COR-L47 (cell line): Measurements from ENCODE around the gene LRRC37A2.
"Not testable (repeated sequence)": the region's sequence is repeated elsewhere in the genome, so short reads cannot be mapped to it uniquely, and the experiment has no call there.

Experiments used
- DNase-seq: peaks from one replicate; lab custom pipeline; 2025; lab: John Stamatoyannopoulos, UW

Gene LRRC37A2

DNA sequence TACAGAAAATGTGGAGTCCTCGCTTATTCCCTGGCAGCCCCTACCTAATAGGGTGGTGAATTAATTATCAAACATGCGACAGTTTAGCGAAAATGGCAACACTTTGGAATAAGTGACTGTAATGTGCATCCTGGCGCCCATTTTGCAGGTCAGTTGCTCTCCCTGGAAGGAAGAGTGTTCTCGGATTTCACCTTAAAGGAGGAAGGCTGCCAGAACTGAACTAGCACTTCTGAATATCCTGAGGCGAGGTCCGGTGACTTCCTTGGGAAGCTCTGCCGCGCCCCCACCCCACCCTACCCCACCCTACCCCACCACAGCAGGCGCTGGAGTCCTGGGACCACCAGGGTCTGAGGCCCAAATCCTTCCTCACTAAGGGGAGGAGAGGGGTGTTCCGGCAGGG is at the start of gene LRRC37A2:
LRRC37A2 (plus strand) TSS at position 301 of the 400 bp plus-strand sequence. CDS start 245 bp downstream, outside the sequence.
- DNase-seq, result not testable (repeated sequence)

DNA sequence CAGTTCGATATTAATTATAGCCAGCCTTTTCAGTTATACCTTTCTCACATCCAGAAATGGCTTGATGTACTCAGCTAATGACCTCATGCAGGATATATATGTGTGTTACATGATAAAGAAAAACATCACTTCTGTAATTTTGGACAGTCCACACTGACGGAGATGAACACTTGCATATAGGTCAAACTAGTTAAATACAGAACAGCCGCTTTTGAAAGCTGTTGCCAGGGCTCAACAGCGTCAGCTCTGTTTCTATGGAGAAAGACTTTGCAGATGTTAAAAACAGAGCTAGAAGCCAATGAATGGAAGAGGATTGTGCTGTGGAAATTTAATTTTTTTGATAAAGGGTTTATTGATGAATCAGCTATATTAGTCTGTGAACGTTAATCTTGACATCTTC is 44.6 kb upstream of the LRRC37A2 start:
- DNase-seq, result not testable (repeated sequence)

DNA sequence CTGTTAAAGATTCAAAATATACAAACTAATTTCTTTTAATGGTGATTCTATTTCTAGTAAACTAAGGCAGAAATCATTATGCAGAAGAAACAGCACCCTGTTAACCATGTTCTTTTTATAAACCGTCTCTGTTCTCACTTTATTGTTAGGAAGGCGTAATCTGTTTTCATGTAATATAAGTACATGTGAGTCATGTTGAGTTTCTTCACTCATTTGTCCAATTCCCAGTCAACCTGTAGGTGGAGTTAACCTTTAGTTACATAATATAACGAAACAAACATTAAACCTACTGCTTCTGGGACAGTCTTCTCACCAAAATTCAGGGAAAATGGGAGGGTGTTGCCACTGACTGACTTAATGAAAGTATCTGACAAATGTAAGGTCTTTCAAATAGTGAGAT is 37.8 kb upstream of the LRRC37A2 start:
- DNase-seq, result not testable (repeated sequence)

DNA sequence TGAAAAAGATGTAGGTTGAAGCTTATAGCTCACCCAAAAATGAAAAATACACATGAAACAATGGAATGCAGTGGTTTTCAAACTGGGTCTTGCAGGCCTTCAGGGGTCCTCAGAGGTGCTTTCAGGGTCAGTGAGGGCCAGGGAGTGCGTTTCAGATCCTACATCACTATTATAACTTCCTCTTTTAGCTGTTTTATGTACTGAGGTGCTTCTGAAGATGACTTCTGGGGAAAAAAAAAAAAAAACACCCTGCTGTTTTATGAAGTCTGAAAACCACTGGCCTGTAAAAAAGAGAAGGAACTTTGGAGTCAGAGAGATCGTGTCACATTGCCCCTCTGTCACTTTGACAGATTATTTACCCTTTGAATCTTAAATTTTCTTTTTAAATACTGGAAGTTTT is 36.7 kb upstream of the LRRC37A2 start:
- not testable (repeated sequence) for DNase-seq

DNA sequence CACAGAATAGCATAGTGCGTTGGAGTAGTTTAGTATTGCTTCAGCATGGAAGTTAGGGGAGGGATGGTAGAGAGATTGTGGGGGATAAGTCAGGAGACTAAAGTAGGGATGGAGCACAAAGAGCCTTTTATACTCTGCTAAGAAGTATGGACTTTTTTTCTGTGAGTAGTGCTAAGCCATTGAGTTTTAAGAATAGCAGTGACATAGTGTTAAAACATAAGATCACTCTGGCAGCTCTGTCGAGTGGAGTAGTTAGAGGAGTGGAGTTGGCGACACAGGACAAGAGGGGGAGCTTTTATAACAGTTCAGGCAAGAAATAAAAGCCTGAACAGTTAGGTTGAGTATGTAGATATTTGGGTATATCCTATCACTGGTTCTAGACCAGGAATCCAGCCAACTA is 33.4 kb upstream of the LRRC37A2 start:
- not testable (repeated sequence) for DNase-seq

DNA sequence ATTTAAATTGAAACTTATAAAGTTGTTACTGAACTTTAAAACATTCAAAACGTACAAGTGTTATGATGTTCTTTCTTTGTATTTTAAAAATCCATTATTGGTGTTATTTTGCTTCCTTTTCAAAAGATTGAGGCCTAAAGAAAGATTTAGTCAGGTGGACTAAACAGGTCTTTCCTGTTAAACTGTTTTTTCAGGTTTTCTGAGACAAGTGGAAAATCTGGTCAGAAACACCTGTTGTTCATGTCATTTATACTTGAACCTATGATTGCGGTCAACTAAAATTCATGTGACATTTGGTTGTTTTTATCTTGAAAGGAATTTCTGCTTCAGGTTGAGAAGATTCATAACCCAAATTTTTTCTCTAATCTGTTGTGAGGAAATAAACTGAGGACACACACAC is 31.0 kb upstream of the LRRC37A2 start:
- not testable (repeated sequence) for DNase-seq

DNA sequence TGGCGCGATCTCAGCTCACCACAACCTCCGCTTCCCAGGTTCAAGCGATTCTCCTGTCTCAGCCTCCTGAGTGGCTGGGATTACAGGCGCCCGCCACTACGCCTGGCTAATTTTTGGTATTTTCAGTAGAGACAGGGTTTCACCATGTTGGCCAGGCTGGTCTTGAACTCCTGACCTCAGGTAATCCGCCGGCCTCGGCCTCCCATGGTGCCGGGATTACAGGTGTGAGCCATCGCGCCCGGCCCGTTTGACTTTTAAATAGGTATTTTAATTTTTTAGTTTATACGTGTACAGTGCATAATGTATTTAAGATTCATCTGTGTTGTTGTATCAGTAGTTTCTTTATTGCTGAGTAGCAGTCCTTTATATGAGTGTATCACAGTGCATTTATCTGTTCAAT is 20.2 kb upstream of the LRRC37A2 start:
- DNase-seq, result not testable (repeated sequence)

DNA sequence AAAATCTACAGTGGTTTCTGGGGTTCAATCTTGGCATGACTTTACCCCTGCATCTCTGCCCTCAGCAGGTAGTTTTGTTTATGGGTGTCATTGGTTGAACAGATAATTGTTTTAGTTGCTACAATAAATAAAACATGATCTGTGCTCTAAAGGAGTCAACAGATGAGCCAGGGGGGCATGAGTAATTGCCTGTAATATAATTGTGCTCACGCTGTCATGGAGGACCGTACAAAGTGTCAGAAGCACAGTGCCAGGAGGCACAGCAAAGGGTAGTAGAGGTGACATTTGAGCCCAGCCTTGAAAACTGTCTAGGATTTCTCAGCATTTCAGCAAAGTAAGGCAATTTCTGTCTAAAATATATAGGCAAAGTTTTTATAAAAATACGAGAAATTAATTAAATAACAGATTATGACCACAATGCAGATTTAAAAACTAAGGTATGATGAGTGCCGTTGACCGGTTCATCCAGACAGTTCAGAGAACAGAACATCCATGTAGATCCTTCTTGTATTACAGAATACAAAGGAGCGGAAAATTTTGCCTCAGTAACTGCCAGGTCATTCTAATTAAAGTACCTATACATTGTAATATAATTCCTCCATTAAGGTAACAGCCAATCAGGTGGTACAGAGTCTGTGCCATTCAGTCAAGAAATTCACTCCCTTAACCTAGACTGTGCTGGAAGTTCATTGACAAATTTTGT is 12.7 kb upstream of the LRRC37A2 start:
- not testable (repeated sequence) for DNase-seq

DNA sequence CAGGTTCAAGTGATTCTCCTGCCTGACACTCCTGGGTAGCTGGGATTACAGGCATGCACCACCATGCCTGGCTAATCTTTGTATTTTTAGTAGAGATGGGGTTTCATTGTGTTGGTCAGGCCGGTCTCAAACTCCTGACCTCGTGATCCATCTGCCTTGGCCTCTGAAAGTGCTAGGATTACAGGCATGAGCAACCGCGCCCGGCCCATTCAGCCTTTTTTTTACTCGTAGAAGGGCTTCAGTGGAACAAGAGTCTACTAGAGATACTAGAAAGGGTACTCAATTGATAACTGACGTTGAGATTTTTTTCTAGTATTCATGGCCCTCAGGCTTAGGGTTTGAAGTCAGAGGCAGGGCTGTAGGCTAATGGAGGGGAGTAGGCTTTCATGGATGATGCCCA is 6.4 kb upstream of the LRRC37A2 start:
- DNase-seq, result not testable (repeated sequence)

DNA sequence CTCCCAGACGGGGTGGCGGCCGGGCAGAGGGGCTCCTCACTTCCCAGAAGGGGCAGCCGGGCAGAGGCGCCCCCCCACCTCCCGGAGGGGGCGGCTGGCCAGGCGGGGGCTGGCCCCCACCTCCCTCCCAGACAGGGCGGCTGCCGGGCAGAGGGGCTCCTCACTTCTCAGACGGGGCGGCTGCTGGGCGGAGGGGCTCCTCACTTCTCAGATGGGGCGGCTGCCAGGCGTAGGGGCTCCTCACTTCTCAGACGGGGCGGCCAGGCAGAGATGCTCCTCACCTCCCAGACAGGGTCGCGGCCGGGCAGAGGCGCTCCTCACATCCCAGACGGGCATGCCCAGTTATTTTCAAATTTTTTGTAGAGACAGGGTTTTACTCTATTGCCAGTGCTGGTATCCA is 22.4 kb downstream of the LRRC37A2 start:
- not testable (repeated sequence) for DNase-seq

DNA sequence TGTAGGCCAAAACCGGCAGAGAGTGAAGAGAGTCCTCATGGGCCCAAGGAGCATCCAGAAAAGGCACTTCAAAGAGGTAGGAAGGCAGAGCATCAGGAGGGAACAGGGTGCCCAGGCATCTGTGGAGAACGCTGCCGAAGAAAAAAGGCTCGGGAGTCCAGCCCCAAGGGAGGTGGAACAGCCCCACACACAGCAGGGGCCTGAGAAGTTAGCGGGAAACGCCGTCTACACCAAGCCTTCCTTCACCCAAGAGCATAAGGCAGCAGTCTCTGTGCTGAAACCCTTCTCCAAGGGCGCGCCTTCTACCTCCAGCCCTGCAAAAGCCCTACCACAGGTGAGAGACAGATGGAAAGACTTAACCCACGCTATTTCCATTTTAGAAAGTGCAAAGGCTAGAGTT is 36.3 kb downstream of the LRRC37A2 start:
- not testable (repeated sequence) for DNase-seq

DNA sequence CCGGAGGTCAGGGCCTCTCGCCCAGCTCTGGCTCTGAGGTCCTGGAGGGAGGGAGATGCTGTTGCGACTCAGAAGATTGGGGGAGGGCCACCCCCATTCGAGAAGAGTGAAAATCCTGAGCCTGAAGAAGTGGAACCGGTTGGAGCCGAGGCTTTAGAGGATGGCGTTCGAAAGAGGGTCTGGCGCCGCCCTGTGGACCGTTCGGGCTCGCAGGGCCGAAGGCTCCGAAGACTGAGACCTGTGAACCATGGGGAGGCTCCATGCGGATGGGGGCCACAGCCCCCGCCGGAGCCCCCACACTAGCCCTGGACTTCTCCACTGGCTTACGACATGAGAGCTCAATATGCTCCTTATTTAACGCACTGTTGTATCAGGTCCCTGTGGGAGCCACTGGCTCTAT is 46.9 kb downstream of the LRRC37A2 start:
- not testable (repeated sequence) for DNase-seq

DNA sequence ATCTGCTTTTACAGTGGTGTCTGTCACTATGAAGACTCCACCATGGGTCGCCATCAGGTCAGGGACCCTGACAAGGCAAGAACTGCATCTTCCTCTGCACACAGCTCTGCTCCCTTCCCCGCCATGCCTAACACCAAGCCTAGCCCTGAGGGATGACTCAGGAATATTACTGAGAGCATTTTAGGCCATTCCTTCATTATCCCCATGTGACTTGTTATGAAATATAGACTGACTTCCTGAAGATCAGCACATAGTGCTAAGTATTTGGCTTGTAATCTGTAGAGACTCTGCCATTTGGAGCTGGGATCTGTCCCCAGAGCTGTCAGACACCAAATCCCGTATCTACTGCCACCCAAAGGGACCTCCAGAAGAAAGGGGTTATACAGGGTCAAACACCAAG is 47.8 kb downstream of the LRRC37A2 start:
- not testable (repeated sequence) for DNase-seq

DNA sequence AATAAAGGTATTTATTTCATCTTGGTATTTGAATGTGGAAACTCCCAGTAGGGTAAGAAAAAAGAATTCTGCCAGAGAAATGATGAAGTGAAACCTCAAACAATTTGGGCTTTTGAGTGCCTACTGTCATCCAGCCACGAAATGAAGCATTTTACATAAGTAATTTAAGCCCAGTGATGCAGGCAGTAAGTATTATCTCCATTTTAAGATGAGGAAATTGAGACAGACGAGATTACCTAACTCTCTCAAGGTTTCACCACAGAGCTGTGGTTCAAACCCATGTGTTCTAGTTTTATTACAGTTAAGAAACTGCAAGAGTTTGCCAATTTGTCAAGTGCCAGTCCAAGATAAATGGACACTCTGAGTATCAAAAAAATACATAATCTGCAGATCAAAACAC is 54.0 kb downstream of the LRRC37A2 start:
- DNase-seq, result not testable (repeated sequence)

DNA sequence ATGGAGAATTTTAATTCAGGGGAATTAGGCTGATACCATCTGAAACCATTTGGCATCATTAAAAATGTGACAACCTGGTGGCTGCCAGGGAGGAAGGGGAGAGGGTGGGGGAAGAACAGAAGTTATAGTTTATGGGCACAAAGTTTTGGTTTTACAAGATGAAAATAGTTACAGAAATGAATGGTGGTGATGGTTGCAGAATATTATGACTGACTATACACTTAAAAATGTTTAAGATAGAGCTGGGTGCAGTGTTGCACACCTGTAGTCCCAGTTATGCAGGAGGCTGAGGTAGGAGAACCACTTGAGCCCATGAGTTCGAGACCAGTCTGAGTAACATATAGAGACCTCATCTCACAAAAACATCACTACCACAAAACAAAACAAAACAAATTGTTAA is 54.7 kb downstream of the LRRC37A2 start:
- DNase-seq, result not testable (repeated sequence)

DNA sequence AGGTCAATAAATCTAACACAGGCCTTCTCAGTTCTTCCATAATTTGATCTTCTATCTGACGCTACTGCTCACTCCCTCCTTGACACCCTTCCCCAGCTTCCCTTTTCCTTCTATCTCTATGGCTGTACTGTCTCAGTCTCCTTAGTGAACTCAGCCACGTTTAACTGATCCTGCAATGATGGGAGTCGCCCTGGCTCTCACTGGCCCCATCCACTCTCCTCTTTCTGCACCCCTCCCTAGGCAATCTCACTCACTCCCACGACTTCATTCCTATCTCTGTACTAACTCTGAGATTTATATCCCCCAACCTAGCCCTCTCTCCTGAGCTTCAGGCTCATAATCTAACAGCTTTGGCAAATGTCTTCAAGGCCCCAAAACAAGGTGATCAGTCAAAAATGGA is 59.5 kb downstream of the LRRC37A2 start:
- DNase-seq, result not testable (repeated sequence)

DNA sequence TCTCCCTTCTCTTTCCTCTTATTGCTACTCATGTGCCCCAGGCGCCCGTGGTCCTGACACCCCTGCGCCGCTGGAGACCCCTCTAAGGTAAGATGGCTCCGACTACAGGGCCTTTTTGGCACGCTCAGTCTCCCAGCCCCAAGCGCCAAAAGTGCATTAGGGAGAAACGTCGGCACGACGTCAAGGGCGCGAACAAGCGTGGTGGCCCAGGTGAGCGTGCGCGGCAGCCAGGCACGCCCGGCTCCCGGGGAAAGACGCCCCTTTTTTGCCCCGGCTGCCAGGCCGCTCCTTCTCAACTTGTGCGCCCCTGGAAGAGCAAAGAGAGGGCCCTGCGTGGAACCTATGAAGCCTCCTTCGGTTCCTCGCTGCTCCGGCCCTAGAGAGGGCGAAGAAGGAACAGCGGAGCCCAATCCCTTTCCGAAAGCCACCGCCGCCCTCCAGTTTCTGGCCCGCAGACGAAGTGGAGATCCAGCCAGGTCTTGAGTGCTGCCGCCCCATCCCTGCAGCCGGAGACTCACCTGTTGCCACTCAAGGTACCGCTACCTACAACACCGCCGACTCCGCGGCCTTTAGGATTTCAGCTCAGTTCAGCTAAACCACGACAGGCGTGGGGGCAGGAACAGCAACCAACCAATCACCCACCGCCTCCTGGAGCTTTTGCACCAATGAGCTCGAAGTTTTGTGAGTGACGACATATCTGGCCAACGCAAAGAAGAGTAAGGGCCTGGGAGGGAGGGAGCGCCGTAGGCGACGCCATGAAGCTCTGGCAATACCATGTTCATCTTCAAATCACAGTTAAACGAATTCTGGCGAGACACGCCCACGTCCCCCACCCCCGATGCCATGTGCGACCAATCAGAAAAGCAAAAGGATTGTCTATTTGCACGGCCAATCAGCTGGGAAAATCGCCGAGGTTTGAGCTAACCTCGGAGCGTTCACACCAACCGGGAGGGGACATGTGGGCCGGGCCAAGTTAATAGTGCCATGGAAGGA is 67.1 kb downstream of the LRRC37A2 start, which contains the start of gene ARL17A:
ARL17A (minus strand) TSS at position 609 of the 993 bp plus-strand sequence. CDS start 3,369 bp downstream, outside the sequence.
- not testable (repeated sequence) for DNase-seq

DNA sequence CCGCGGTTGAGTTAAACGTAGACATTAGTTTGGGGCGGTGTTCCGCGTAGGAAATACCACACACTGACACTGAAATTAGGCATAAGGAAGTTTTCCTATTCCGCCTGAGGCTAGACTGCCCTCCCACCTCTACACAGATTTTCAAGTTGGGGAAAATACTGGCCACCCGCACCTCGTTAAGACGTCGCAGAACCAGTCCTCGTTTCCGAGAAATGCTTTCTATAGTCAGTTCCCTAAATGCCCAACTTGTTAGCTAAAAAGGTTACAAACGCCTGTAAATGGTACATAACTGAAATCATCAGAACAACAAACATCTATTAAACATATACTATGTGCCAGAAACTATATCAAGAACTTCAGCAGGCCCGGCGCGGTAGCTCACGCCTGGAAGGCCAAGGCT is 67.8 kb downstream of the LRRC37A2 start:
- not testable (repeated sequence) for DNase-seq

DNA sequence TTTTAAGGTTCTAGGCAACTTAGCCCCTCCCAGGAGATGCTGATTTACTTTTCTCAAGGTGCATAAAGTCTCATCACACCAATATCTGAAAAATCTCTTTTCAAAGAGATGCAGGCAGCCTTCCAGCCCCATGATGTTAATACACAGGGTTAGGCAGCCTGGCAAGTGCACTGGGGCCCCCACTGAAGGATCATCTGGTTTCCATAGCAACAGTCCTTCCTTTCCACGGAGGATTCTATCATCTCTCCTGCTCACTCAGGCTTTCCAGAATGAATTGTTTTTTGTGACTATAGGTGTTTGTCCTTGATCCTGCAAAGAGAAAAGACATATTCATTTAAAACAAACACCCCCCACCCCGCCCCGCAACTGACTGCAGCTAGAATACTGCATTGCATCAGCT is 73.2 kb downstream of the LRRC37A2 start:
- not testable (repeated sequence) for DNase-seq

DNA sequence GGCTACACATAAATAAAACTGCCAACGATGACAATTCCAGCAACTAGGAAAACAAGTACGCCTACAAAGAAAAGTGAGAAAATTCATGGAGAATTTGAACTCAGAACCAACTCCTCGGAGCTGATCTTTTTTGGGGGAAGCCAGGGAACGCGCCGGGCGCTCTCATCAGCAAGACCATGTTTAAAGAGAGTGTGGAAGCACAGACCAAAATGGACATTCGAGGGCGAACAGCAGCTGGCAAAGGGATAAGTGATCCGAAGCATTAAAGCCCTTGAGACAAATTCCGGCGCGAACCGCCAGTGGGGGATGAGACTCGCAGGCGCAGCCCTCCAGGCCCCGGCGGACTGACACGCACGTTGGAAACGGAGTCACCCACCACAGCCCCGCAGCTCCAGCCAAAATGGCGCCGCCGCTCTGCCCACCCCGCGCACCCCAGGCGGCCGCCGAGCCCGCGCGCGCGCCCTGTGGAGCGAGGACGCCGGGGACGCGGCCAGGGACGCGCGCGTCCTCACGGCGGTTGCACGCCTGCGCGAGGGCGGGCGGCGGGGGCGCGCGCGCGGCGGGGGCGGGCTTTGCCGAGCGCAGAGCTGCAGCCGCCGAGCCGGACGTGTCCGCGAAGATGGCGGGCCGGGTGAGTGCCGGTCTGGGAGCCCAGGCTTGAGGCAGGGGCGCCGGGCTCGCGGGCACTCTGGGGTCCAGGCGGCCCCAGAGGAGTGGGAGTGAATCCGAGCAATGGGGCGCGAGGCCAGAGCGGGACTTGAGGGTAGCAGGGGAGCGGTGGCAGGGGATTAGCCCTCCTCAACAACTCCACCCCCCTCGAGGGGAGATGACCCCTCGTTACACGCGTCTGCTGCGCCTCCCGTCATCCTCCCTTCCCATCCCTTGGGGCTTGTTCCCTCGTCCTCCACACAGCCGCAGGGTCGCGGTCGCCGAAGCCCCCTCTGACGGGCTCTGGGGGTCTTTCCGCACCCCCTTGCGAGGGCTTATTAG is 78.2 kb downstream of the LRRC37A2 start, which contains the start of gene NSF:
NSF (plus strand) TSS at position 513 of the 990 bp plus-strand sequence; CDS start at position 620, 107 bp downstream.
- DNase-seq, result not testable (repeated sequence)

DNA sequence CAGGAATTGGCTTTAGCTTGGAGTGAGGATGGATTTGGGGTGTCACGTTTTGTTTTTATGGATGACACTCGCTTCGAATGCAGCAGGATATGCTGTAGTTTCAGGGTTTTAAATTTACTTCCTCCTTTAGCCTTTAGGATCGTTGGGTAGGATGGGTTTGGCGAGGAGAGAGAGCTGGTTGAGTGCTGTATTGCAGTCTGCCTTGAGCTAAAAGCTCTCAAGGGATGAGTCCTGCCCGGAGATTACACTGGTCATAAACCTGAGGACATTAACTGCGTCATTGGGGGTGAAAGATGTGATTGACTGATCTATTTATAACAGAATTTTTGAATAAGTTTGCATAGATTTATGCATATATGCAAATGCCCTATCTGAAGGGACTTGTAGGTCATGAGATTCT is 79.1 kb downstream of the LRRC37A2 start:
- DNase-seq, result not testable (repeated sequence)
